ENCODE measurements around the gene ZNF595.
A peak's percentile ranks its signal among the peaks of the same experiment; 100 is the strongest.
"Not testable (repeated sequence)": the region's sequence is repeated elsewhere in the genome, so short reads cannot be mapped to it uniquely, and the experiment has no call there.

The ZNF595 gene

GRCh38 chr4:86559-87324, 33.6 kb downstream of the ZNF595 start:
- not testable (repeated sequence) for DNase-seq (ENCODE audit: low spot score)

- no peak for DNase-seq (ENCODE audit: low spot score)
Observed at GRCh38 chr4:98386-98785, 45.3 kb downstream of the ZNF595 start.

- no peak for DNase-seq (ENCODE audit: low spot score)
Observed at GRCh38 chr4:99863-100262, 46.7 kb downstream of the ZNF595 start.

GRCh38 chr4:107083-107443, 53.9 kb downstream of the ZNF595 start:
- no peak for DNase-seq (ENCODE audit: low spot score)

- no peak for DNase-seq (ENCODE audit: low spot score)
Observed at GRCh38 chr4:107444-108429, 54.6 kb downstream of the ZNF595 start.

GRCh38 chr4:112771-113170, 59.6 kb downstream of the ZNF595 start:
- DNase-seq (ENCODE audit: low spot score), result no peak

- DNase-seq (ENCODE audit: low spot score), result no peak
Observed at GRCh38 chr4:113732-114131, 60.6 kb downstream of the ZNF595 start.

GRCh38 chr4:114149-114548, 61.0 kb downstream of the ZNF595 start:
- no peak for DNase-seq (ENCODE audit: low spot score)

GRCh38 chr4:116499-116898, 63.4 kb downstream of the ZNF595 start:
- DNase-seq (ENCODE audit: low spot score), result no peak

- no peak for DNase-seq (ENCODE audit: low spot score)
Observed at GRCh38 chr4:120616-121015, 67.5 kb downstream of the ZNF595 start.

- DNase-seq (ENCODE audit: low spot score), result no peak
Observed at GRCh38 chr4:121408-122084, 68.4 kb downstream of the ZNF595 start.

- not testable (repeated sequence) for DNase-seq (ENCODE audit: low spot score)
Observed at GRCh38 chr4:123922-124274, 70.8 kb downstream of the ZNF595 start.

- DNase-seq (ENCODE audit: low spot score), result peak; percentile 99
Observed at GRCh38 chr4:124275-125081, 71.4 kb downstream of the ZNF595 start, which contains the start of gene ZNF718. Gene ZNF718, plus strand, starts transcription at chr4:124501. Its CDS starts 170 bp downstream, at chr4:124671.

- peak; percentile 16 for DNase-seq (ENCODE audit: low spot score)
Observed at GRCh38 chr4:125091-125771, 72.1 kb downstream of the ZNF595 start.

GRCh38 chr4:125833-126232, 72.7 kb downstream of the ZNF595 start:
- DNase-seq (ENCODE audit: low spot score), result no peak

GRCh38 chr4:132483-132882, 79.4 kb downstream of the ZNF595 start:
- DNase-seq (ENCODE audit: low spot score), result no peak

Data from AG08395 (cell line).